Head of caudate nucleus (tissue), 42 donors: ENCODE data around the gene MDP1.
A peak's percentile ranks its signal among the peaks of the same experiment; 100 is the strongest.
"Not testable (repeated sequence)": the region's sequence is repeated elsewhere in the genome, so short reads cannot be mapped to it uniquely, and the experiment has no call there.

ENCODE experiments used
- DNase-seq, 42 donors: peaks; one replicate each; pipeline versions ENCODE4 v3.0.0 to v3.0.0-alpha.2; 2020 to 2021; ENCODE audit warnings: mixed read lengths in 7 of 42
- intact Hi-C: fragments of 100-400 bp; cut with DNase I; formaldehyde crosslinking; loops from one replicate; pipeline ENCODE4 v1.15.0; 2022

Gene MDP1

DNA sequence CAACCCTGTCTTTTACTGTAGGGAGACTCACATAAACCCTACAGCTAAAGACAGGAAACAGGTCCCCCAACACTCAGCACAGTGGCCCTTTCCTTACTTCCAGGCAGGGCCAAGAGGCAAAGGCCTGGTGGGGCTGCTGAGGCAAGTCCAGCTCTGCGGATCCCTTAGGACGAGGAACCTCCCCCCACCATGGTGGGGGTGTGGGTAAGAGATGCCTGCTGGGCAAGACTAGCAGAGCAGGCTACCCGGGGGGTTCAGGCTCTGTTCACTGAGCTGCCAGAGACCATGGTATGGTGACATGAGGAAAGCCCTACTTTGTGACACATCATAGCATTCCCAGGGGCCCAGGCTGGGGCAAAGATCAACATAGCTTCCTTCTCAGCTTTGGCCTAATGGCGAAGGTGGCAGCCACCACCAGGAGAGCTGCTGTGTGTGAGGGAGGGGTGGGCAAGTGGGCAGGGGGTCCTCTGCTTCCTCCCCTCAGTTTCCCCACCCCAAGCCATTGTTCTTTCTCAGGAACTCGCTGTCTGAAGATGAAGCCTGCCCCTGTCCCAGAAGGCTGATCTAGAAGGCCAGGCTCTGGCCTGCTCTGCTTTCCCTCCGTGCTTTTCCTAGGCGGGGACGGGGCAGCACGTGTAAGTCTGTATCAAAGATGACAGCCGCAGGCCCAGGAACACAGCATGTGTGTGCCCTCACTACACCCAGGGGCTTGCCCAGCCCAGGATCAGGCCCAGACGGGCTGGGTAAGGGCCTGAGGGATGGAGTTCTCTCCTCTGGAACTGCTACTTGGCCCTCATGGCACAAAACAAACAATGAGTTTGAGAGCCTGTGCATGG is 36.6 kb upstream of the MDP1 start:
- intact Hi-C loops, result no loop called here

DNA sequence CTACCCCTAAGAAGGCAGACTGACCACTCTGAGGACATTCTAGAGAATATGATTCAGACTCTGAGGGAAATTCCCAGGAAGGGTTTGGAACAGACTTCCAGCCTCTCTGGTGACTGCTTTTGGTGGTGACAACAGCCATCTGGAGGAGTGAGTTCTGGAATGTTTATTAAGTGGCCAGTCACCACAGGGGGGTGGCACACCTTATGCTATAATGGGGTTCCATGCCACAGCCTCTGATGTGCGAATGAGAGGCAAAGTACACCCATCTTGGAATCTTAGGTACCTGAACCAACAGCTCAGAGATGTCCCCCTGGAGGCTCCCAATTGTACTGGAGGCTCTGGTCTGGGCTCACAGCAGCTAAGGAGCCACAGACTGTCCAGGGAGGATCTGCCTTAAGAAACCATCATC is 36.0 kb upstream of the MDP1 start:
- no peak for DNase-seq
- intact Hi-C loops, result no loop called here

More for the DNA sequence above, 36.6 kb upstream of the MDP1 start:
- no peak for DNase-seq

DNA sequence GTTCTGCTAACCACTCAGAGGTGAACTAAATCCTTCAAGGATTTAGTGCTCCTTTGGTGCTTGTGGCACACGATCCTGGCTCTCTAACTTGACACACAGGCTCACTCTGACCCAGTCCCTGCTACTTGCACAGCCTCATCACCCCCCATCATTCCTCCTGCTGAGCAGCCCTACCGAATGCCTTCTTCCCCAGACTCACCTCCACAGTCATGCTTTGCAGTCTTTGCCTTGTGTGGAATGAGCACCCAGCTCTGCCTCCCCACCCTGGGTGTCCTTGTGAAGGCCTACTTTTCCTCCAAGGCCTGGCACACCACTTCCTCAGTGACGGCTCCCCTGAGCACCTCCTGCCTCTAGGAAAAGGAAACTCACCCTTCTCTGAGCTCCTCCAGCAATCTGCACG is 34.5 kb upstream of the MDP1 start:
- intact Hi-C loops, result no loop called here

DNA sequence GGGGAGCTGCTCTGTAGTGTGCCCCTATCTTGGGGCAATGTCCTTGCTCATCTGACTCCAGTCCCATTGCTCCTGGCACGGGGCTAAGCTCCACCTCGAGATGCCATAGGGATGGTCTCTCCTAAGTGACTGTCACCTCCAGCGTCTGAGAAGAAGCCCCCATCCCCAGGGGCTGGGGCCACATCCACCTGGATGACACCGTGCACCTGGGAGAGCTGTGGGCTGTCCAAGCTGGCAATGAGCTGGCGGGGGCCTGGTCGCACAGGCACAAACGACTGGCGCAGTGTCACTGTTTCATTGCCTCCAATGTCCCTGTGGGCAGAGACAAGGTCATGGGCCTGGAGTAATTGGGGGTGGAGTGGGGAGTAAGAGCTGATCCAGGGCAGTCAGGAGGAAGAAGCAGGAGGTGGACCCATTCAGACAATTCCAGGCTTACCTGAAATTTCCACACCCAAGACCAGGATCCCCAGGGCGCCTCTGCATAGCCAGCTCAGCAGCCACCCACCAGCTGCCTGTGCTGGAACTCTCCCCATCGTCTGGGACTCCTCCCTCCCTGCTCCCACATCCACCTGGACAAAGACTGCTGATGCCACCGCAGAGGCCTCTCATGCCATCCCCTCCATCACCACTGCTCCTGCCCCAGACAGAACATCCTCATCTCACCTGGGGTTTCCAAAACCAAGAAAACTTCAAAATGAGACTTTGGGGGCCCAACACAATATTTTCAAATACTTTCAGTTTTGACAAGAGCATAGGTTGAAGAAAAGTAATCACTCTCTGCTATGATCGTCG is 33.6 kb upstream of the MDP1 start:
- intact Hi-C loops, result no loop called here
- peak in 1 of 42 donors; percentile 11 for DNase-seq

More for the DNA sequence above, 34.5 kb upstream of the MDP1 start:
- no peak for DNase-seq

DNA sequence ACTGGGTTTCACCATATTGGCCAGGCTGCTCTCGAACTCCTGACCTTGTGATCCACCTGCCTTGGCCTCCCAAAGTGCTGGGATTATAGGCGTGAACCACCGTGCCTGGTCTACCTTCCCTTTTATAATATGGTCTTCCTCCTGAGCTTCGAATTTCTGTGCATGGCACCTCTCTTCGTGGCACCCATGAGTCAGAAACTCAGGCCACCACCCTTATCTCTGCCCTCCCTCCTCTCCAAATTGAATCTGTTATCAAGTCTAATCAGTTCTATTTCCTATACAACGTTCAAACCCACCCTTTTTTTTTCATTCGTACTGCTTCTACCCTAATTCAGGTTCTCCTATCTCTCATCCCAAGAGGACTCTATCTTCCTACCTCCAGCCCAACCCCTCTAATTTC is 31.6 kb upstream of the MDP1 start:
- DNase-seq, result peak in 1 of 42 donors; percentile 13
- intact Hi-C loops, result no loop called here

DNA sequence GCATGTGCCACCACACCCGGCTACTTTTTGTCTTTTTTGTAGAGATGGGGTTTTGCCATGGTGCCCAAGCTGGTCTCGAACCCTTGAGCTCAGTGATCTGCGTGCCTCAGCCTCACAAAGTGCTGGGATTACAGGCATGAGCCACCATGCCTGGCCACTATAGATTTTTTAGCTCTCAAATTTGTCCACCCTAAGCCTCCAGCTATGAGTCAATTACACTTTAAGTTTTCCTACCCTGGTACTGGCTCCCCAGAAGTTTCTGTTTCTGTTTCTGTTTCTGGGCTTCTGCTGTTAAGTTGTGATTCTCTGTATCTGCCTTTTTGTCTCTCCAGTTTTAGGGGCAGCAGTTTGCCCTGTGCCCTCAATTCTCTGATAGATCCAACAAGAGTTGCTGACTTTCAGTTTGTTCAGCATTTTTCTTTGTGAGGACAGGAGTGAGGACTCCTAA is 30.9 kb upstream of the MDP1 start:
- intact Hi-C loops, result no loop called here
- peak in 1 of 42 donors; percentile 4 for DNase-seq

DNA sequence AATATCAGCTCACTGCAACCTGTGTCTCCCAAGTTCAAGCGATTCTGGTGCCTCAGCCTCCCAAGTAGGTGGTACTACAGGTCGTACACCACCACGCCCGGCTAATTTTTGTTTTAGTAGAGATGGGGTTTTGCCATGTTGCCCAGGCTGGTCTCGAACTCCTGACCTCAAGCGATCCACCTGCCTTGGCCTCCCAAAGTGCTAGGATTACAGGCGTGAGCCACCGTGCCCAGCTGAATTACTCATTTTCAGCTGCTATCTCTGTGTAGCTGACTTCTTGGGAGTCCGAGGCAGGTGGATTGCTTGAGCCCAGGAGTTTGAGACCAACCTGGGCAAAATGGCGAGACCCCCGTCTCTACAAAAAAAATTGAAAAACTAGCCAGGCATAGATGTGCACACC is 29.5 kb upstream of the MDP1 start:
- peak in 3 of 42 donors; percentile 0 to 8 (median 8) for DNase-seq

DNA sequence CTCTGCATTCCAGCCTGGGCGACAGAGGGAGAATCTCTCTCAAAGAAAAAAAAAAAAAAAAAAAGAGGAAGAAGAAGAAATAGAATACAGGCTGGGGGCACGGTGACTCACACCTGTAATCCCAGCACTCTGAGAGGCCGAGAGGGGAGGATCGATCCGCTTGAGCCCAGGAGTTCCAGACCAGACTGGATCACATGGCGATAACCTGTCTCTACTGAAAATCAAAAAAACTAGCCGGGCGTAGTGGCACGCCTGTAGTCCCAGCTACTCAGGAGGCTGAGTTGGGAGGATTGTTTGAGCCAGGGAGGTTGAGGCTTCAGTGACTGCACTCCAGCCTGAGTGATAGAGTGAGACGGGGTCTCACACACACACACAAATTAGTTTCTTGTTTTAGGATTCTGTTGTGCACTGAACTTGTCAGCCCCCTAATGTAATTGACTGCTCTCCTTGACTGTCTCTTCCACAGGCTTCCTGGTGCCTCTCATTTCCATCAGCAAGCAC is 27.5 kb upstream of the MDP1 start:
- intact Hi-C loops, result loop anchor here (5.0 kb wide), 2 partner anchors 54 to 199 kb away; partner anchors contain the start of genes DHRS1, NOP9 and SDR39U1
- peak in 5 of 42 donors; percentile 11 to 40 (median 18) for DNase-seq

More for the DNA sequence above, 29.5 kb upstream of the MDP1 start:
- intact Hi-C loops, result not testable (repeated sequence)

DNA sequence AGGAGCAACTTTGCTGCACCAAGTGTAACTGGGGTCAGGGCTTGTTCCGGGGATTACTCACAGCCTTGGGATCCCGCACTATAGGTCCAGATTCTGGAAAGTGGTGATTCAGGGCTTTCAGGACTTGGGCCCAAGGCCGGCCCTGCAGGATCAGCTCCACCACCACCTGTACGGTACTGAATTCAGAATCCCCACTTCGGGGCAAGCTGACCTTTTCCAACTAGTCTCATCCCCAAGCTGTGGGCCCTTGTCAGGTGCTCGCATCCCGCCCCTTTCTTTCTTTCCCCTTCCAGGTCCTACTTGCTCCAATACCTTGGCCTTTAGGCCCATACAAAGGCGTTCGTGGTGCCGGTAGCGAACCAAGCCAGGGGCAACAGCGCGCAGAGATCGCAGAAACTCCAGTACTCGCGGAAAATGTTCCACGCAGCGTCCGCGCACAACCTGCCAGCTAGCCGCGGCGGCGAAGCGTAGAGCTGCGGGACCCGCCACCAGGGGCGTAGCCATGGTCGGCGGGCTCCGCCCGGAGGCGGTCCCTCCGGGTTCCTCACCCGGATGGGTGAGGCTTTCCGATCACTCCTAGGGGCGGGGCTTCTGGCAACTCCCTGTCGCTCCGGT is 26.1 kb upstream of the MDP1 start:
- DNase-seq, result peak in 41 of 42 donors; percentile 81 to 97 (median 93)
- intact Hi-C loops, result loop anchor here (5.0 kb wide), 2 partner anchors 55 to 200 kb away; partner anchors contain the start of genes DHRS1, NOP9 and SDR39U1

DNA sequence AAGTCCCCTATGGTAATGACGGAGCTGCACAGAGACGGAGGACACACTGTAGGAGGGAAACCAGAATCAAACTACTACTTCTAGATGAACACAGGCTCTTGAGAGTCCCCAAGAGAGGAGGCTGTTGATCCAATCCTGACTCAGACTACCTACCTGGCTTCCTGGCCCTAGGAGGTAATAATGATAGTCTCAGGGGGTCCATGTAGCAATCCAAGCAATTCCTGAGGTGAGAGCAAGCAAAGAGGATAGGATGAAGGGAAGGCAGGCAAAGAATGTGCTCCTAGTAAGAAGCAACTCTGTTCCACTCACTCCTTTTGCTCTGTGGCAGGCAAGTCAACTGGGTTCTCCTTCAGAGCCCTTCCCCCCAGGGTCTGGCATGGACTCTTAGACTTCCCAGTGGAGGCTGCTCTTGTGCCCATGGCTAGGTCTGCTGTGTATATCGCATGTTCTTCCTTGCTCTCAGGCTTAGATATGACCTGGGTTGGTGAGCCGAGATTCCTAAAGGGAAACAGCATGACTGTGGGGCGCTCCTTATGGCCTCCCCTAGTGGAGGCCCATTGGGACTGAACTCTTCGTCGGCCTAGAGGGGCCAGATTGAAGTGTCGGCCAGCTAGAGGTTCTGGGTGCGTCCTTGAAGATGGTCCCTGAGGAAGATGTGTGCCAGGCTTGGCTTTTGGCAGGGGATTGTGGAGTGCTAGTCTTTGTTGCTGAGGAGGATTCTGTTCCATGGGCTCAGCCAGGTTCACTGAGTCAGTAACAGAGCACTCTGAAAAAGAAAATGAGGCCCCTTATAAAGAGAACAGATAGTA is 24.4 kb upstream of the MDP1 start:
- intact Hi-C loops, result loop anchor here (5.0 kb wide), 2 partner anchors 57 to 202 kb away; partner anchors contain the start of genes DHRS1, NOP9 and SDR39U1
- peak in 1 of 42 donors; percentile 5 for DNase-seq

DNA sequence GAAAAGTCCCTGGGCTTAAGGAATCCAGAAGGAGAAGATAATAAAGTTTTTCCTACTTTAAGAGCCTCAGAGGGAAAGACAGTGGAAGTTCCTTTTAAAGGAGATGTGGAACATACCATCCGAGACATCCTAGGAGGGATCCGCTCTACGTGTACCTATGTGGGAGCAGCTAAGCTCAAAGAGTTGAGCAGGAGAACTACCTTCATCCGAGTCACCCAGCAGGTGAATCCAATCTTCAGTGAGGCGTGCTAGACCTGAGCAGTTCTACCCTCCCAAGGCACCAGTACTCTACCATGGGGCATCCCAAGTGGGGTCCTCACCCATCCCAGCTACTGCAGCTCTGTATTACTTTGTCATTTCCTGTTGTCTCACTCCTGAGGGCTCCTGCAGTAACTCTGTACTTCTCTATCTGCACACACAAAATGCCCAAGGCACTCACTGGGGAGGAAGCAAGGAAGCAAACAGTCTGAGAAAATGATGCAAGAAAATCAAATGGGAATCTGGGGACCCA is 22.7 kb upstream of the MDP1 start:
- intact Hi-C loops, result no loop called here
- peak in 1 of 42 donors; percentile 11 for DNase-seq

DNA sequence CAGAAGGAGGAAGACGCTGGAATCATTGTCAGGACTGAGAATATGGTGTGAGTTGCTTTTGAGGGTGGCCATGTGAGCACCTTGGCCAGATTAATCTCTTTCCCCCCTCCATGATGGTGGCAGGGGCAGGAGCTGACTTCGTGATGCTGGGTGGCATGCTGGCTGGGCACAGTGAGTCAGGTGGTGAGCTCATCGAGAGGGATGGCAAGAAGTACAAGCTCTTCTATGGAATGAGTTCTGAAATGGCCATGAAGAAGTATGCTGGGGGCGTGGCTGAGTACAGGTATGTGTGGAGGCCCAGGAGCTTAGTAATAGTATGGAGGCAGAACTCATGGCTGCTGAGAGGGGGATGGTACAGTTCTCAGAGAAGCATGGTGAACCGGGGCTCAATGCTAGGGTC is 22.3 kb upstream of the MDP1 start:
- DNase-seq, result peak in 1 of 42 donors; percentile 21
- intact Hi-C loops, result no loop called here

DNA sequence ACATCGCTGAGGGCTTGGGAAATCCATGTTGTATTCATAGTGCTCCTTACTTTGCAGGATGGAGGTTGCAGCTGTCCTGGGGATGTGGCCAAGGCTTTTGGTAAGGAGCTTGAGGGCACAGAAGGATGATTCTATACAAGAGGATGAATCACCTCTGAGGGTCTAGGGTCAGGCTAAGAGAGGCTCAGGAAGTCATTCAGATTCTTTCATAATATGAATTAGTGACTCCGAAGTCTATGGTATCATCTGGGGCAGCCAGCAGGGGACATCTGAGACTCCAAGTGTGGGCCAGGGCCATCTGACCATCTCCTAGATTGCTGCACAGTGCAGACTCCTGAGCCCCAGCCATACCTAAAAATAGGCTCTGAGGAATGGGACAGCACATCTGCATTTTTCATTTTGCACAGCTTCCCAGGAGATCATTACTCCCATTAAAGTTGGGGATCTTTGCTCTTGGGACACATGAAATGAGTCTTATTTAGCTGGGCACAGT is 21.6 kb upstream of the MDP1 start:
- intact Hi-C loops, result no loop called here
- no peak for DNase-seq

DNA sequence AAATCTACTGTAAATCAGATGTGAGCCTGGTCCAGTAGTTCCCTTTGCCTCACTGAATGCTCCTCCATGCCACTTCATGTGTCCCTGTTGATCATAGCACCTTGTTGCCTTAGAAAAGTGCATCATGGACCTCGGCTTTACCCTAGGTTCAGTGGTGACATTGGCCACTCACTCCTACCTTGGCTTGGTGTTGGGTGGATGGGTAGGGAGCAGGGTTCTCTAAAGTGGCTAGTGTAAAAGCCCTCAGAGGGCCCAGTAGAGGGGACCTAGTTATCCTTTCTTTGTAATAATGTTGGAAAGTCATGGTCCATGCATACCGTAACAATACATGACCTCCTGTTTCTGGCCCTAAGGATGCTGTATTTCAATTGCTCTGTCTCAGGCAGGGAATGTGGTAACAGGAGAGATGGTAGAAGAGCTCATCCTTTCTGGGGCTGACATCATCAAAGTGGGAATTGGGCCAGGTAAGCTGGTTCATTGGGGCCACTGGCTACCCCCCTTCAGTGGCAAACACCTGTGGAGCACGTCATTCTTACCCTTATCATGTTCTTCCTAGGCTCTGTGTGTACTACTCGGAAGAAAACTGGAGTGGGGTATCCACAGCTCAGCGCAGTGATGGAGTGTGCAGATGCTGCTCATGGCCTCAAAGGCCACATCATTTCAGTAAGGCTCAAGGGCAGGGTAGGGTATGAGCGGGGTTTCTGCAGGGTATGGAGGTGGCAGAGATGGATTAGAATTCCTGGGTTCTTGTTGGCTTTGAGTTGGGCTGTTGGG is 21.0 kb upstream of the MDP1 start:
- DNase-seq, result peak in 1 of 42 donors; percentile 12
- intact Hi-C loops, result no loop called here

DNA sequence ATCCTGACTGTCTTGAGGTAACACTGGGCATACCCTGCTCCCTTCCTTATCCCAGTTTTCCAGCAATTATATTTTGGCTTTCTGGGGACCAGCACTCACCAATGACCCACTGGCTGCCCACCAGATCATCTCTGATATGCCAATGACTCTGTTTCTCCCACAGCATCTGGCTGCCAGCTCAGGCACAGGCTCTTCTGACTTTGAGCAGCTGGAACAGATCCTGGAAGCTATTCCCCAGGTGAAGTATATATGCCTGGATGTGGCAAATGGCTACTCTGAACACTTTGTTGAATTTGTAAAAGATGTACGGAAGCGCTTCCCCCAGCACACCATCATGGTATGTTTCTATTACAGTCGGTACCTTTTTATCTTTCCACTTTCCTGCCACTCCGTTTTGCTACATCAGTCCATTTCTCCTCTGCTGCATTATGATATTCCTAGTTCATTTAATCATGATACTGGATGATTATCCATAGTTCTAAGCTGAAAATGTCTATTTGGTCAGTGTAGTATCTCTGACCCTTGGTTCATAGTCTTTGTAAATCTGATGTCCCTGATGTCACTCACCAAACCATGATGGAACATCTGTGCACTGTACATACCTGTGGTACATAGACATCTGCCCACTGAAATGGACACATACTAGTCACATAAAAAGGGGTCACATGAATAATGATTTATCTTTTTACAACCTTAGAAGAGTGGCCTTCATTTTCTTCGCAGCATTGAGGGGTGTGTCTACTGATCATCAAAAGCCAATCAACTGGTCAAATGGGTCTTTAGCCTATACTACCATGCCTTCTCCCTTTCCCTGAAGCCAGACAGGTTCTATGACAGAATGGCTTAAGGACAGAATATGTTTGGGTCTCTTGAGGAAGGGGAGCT is 20.2 kb upstream of the MDP1 start:
- DNase-seq, result no peak
- intact Hi-C loops, result no loop called here
